HepG2 (cell line): ENCODE measurements around the gene TOPORS. TPM values are rescaled to one million over a fixed set of nuclear protein-coding genes. Genes with fewer than 3 reads are reported as not detected.

Experiments
- ESRRA ChIP-seq: sonication (generic); formaldehyde crosslinking; IDR thresholded peaks from 2 replicates; pipeline ENCODE4 v1.5.1; 2020; ENCODE audit warnings: mild to moderate bottlenecking, low read depth, missing genetic modification reagents
- GABPB1 ChIP-seq: IDR thresholded peaks from 2 replicates; pipeline ENCODE4 v1.6.1; 2016; ENCODE audit warnings: mild to moderate bottlenecking, missing genetic modification reagents, moderate library complexity, missing compliant biosample characterization
- GMEB2 ChIP-seq: IDR thresholded peaks from 2 replicates; pipeline ENCODE4 v1.6.1; 2016; ENCODE audit warnings: missing biosample characterization, missing genetic modification reagents, low read depth
- GZF1 ChIP-seq: sonication (generic); formaldehyde crosslinking; IDR thresholded peaks from 2 replicates; pipeline ENCODE4 v1.5.1; 2020; ENCODE audit warnings: mild to moderate bottlenecking, missing genetic modification reagents
- HNRNPK ChIP-seq: fragments of 200-400 bp; formaldehyde crosslinking; IDR thresholded peaks from 2 replicates; pipeline ENCODE4 v1.6.1; 2018; ENCODE audit warnings: low read length, low read depth, moderate library complexity, mild to moderate bottlenecking; ENCODE audit not compliant: poor library complexity, severe bottlenecking
- JUN ChIP-seq: sonication (generic); formaldehyde crosslinking; IDR thresholded peaks from 2 replicates; pipeline ENCODE4 v1.4.0; 2020; ENCODE audit warnings: mild to moderate bottlenecking, missing genetic modification reagents
- MAFF ChIP-seq: IDR thresholded peaks from 2 replicates; pipeline ENCODE4 v1.6.1; 2011; ENCODE audit warnings: low read depth, low read length, improper control_type of control experiment
- REXO4 ChIP-seq: sonication (generic); formaldehyde crosslinking; IDR thresholded peaks from 2 replicates; pipeline ENCODE4 v1.8.0; 2022; ENCODE audit warnings: missing genetic modification reagents, mild to moderate bottlenecking, borderline replicate concordance
- SMC3 ChIP-seq: IDR thresholded peaks from 2 replicates; pipeline ENCODE4 v1.6.1; 2011; ENCODE audit warnings: low read length, improper control_type of control experiment
- THAP8 ChIP-seq: sonication (generic); formaldehyde crosslinking; IDR thresholded peaks from 2 replicates; pipeline ENCODE4 v1.5.1; 2020; ENCODE audit warnings: missing genetic modification reagents, mild to moderate bottlenecking, borderline replicate concordance
- TOE1 ChIP-seq: sonication (generic); formaldehyde crosslinking; IDR thresholded peaks from 2 replicates; pipeline ENCODE4 v1.4.0; 2020; ENCODE audit warnings: mild to moderate bottlenecking, missing genetic modification reagents
- ZFP90 ChIP-seq: sonication (generic); formaldehyde crosslinking; IDR thresholded peaks from 2 replicates; pipeline ENCODE4 v1.8.0; 2022; ENCODE audit warnings: missing genetic modification reagents, mild to moderate bottlenecking, inconsistent platforms, borderline replicate concordance
- ZNF121 ChIP-seq: sonication (generic); formaldehyde crosslinking; IDR thresholded peaks from 2 replicates; pipeline ENCODE4 v1.5.0; 2020; ENCODE audit warnings: mild to moderate bottlenecking, missing genetic modification reagents
- ZNF230 ChIP-seq: sonication (generic); formaldehyde crosslinking; IDR thresholded peaks from 2 replicates; pipeline ENCODE4 v1.4.0; 2020; ENCODE audit warnings: mild to moderate bottlenecking, missing genetic modification reagents
- ZNF281 ChIP-seq: sonication (generic); formaldehyde crosslinking; IDR thresholded peaks from 2 replicates; pipeline ENCODE4 v1.4.0; 2020; ENCODE audit warnings: missing genetic modification reagents, borderline replicate concordance
- ZNF335 ChIP-seq: sonication (generic); formaldehyde crosslinking; IDR thresholded peaks from 2 replicates; pipeline ENCODE4 v1.4.0; 2020; ENCODE audit warnings: missing genetic modification reagents
- ZNF33B ChIP-seq: sonication (generic); formaldehyde crosslinking; IDR thresholded peaks from 2 replicates; pipeline ENCODE4 v1.5.1; 2020; ENCODE audit warnings: mild to moderate bottlenecking, missing genetic modification reagents
- ZNF343 ChIP-seq: sonication (generic); formaldehyde crosslinking; IDR thresholded peaks from 2 replicates; pipeline ENCODE4 v1.4.0; 2020; ENCODE audit warnings: mild to moderate bottlenecking, missing genetic modification reagents
- ZNF558 ChIP-seq: sonication (generic); formaldehyde crosslinking; IDR thresholded peaks from 2 replicates; pipeline ENCODE4 v1.9.0; 2022; ENCODE audit warnings: mild to moderate bottlenecking, missing genetic modification reagents, borderline replicate concordance
- ZNF761 ChIP-seq: sonication (generic); formaldehyde crosslinking; conservative IDR thresholded peaks from 2 replicates; pipeline ENCODE4 v1.4.0; 2020; ENCODE audit warnings: mild to moderate bottlenecking, missing genetic modification reagents
- ZNF766 ChIP-seq: sonication (generic); formaldehyde crosslinking; IDR thresholded peaks from 2 replicates; pipeline ENCODE4 v1.5.0; 2020; ENCODE audit warnings: missing genetic modification reagents, borderline replicate concordance
- ZNF800 ChIP-seq: sonication (generic); formaldehyde crosslinking; IDR thresholded peaks from 2 replicates; pipeline ENCODE4 v1.4.0; 2020; ENCODE audit warnings: missing genetic modification reagents
- polyA plus RNA-seq, 8 experiments: library from polyadenylated mRNA; depleted of rRNA in 3 of 8; stranded (reverse) in 7 of 8; unstranded in 1 of 8; fragments of >200 nt; fragmentation: Illumina TruSeq in 4 of 8; extraction: Trizol in 4 of 8; gene quantifications; 2 replicates each; pipeline versions ENCODE4 v1.2.1 to v1.2.3, GENCODE V29; 2011 to 2016; ENCODE audit warnings: low read depth in 4 of 8, missing spikeins in 1 of 8, mixed read lengths in 1 of 8; ENCODE audit not compliant: insufficient read depth in 1 of 8
- total RNA-seq, 5 experiments: library from RNA; depleted of rRNA; stranded (reverse); fragments of >200 nt; fragmentation: Illumina TruSeq; extraction: Trizol; gene quantifications; 2 replicates each; pipeline ENCODE4 v1.2.3, GENCODE V29; 2016; ENCODE audit warnings: low read depth in 1 of 5
- TF ChIP-seq, protein P1 (sequence below): sonication (generic); formaldehyde crosslinking; IDR thresholded peaks from 2 replicates; pipeline ENCODE4 v1.8.0; 2022; ENCODE audit warnings: missing genetic modification reagents, low read depth, mild to moderate bottlenecking, borderline replicate concordance

The TOPORS gene
- total and polyA plus RNA-seq, 2 of the 13 experiments (the other 11 are each of a cell fraction or from before 2014, with no cell fraction given): 6.8 to 19.6 TPM

GRCh38 chr9:32552172-32552872 lies at the start of gene TOPORS, which contains the start of gene SMIM27 (continued):
- TF ChIP-seq REXO4 (CRISPR knock-in tag) (no peak), ZNF766 (CRISPR knock-in tag) (no peak), ZNF335 (no peak), ZFP90 (CRISPR knock-in tag) (no peak), SMC3 (no peak), JUN (CRISPR knock-in tag) (no peak), ZNF558 (CRISPR knock-in tag) (peak; percentile 68; the same call in 1 of the 2 replicates), ZNF230 (CRISPR knock-in tag) (peak; percentile 90), ZNF343 (CRISPR knock-in tag) (peak; percentile 80; the same call in 1 of the 2 replicates), ZNF33B (CRISPR knock-in tag) (0 out of 2 replicates have a peak, but pooled peaks have one; percentile 69), GMEB2 (CRISPR knock-in tag) (no peak), THAP8 (CRISPR knock-in tag) (no peak), MAFF (no peak), ZNF761 (CRISPR knock-in tag) (peak; percentile 88), TOE1 (CRISPR knock-in tag) (no peak), ESRRA (CRISPR knock-in tag) (no peak), HNRNPK (no peak), ZNF281 (no peak), ZNF800 (CRISPR knock-in tag) (no peak), ZNF121 (CRISPR knock-in tag) (no peak), GABPB1 (CRISPR knock-in tag) (peak; percentile 96), GZF1 (CRISPR knock-in tag) (no peak; the same call in 1 of the 2 replicates)
- TF ChIP-seq, protein P1, sequence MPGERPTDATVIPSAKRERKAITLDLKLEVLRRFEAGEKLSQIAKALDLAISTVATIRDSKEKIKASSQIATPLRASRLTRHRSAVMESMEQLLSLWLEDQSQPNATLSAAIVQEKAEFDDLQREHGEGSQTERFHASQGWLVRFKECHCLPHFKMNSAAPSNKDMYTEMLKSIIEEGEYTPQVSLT: no peak
